Measurements from ENCODE around the gene SELENBP1.

SELENBP1 gene

DNA sequence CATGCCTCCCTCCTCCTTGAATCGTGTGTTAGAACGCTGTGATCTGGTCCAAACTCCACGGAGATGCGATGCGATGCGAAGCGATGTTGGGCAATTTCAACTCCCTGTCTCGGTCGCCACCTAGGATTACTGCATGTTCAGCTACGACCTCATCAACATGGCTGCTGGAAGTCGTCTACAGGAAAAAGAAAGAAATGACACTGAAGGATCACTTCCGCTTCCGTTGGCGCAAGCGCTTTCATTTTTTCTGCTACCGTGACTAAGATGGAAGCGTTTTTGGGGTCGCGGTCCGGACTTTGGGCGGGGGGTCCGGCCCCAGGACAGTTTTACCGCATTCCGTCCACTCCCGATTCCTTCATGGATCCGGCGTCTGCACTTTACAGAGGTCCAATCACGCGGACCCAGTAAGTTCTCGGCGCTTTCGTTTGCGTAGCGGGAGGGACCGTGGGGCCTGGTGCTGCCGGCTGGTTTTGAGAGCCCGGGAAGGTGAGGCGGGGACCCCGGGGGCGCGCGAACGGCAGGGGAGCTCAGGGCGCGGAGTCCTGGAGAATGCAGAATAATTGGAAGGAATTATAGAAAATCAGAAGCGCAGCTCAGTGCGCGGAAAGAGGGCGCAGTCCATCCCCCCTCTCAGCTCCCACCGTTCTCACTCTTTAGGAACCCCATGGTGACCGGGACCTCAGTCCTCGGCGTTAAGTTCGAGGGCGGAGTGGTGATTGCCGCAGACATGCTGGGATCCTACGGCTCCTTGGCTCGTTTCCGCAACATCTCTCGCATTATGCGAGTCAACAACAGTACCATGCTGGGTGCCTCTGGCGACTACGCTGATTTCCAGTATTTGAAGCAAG is 27.0 kb upstream of the SELENBP1 start, which contains the start of gene PSMB4:
PSMB4 (plus strand) TSS at position 250 of the 848 bp plus-strand sequence; CDS start at position 265, 15 bp downstream.
- no peak for TF ChIP-seq GATA3 (IDR thresholded peaks at IDR 0.05; ENCODE audit: low read depth, low read length)
- TF ChIP-seq GATA2 (IDR thresholded peaks at IDR 0.05; ENCODE audit: low read depth, low read length): no peak

DNA sequence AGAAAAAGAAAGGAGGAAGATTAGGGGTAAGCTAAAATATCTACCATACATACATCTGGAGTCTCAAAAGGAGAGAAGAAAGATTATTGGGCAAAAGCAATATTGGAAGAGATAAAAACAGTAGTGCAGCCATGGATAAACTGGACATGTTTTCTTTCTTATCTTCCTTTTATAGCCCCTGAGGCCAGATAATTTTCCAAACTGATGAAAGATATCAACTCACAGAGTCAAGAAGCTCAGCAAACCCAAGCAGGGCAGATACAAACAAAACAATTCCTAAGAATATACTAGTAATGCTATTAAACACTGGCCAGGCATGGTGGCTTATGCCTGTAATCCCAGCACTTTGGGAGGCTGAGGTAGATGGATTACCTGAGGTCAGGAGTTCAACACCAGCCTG is 21.1 kb upstream of the SELENBP1 start:
- no peak for TF ChIP-seq GATA3 (IDR thresholded peaks at IDR 0.05; ENCODE audit: low read depth, low read length)
- no peak for TF ChIP-seq GATA2 (IDR thresholded peaks at IDR 0.05; ENCODE audit: low read depth, low read length)

DNA sequence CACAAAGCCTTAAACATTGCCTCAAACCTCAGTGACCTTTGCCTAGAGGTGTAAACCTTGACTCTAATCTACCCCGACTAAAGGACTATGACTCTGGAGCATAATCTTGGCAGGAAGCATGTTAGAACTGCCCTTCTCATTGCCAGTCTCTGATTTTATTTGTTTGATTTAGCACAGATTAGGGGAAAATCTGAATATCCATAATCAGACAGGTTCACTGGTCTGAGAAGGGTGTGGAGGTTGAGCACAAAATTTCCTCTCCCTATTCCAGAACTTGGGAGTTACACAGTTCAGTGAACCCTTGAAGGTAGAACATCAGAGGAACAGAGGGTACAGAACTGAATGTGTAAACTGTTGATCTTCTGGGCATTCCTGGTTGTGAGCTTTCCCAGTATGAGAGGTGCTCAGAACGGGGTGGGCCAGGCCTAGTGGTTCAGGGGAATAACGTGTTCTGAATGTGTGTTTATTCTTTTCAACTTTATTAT is 18.6 kb upstream of the SELENBP1 start:
- no peak for TF ChIP-seq GATA3 (IDR thresholded peaks at IDR 0.05; ENCODE audit: low read depth, low read length)
- TF ChIP-seq GATA2 (IDR thresholded peaks at IDR 0.05; ENCODE audit: low read depth, low read length): no peak

DNA sequence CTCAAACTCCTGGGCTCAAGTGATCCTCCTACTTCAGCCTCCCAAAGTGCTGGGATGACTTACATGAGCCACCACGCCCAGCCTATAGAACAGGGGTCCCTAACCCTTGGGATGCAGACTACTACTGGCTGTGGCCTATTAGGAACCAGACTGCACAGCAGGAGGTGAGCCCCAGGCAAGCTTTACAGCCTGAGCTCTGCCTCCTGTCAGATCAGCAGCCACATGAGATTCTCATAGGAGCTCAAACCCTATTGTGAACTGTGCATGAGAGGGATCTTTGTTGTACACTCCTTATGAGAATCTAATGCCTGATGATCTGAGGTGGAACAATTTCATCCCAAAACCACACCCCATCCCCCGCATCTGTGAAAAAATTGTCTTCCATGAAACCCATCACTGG is 13.5 kb upstream of the SELENBP1 start:
- TF ChIP-seq GATA2 (IDR thresholded peaks at IDR 0.05; ENCODE audit: low read depth, low read length) (no peak), GATA3 (IDR thresholded peaks at IDR 0.05; ENCODE audit: low read depth, low read length) (no peak)

DNA sequence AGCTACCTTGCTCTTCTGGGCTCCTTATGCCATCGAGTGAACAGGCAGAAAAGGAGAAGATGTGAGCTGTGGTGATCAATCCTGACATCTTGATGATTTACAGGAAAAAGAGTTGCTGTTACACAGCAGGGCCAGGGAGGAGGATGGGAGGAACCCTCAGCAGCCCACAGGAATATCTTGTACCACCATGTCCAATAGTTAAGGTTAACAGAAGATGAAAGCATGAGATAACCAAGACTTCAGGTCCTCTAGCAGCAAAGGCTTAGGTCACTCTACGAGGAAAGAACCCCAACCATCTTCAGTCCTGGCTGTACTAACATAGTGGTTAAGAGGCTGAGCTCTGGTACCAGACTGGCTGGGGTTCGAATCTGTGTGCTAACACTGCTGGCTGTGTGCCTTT is 12.1 kb upstream of the SELENBP1 start:
- TF ChIP-seq GATA2 (IDR thresholded peaks at IDR 0.05; ENCODE audit: low read depth, low read length) (no peak; the same call in 1 of the 2 replicates), GATA3 (IDR thresholded peaks at IDR 0.05; ENCODE audit: low read depth, low read length) (no peak)

DNA sequence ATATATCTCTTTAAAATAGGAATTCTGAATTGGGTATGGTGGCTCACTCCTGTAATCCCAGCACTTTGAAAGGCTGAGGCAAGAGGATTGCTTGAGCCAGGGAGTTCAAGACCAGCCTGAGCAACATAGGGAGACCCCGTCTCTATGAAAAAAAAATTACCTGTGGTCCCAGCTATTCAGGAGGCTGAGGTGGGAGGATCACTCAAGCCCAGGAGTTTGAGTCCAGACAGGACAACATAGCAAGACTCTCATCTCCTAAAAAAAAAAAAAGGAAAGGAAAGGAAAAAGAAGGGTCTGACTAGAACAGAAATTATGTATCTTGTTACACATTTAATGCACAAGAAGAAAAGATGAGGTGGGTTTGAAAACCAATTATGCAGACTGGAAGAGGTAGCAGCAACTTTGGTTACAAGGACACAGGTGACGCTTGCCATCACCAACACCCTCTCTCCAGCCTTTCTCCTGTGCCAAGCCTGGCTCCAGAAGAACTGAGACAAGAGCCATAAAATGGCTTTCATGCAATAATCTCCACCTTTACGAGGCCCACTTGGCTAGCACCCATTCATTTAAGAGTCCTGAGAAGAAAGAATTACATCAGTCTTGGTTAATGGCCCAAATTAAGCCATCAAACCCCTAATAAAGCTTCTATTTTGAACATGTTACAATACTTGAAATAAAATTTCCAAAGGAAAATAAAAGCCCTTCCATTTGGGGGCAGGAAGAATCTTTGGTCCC is 4.8 kb upstream of the SELENBP1 start:
- no peak for TF ChIP-seq GATA3 (IDR thresholded peaks at IDR 0.05; ENCODE audit: low read depth, low read length)
- TF ChIP-seq GATA2 (IDR thresholded peaks at IDR 0.05; ENCODE audit: low read depth, low read length): no peak

DNA sequence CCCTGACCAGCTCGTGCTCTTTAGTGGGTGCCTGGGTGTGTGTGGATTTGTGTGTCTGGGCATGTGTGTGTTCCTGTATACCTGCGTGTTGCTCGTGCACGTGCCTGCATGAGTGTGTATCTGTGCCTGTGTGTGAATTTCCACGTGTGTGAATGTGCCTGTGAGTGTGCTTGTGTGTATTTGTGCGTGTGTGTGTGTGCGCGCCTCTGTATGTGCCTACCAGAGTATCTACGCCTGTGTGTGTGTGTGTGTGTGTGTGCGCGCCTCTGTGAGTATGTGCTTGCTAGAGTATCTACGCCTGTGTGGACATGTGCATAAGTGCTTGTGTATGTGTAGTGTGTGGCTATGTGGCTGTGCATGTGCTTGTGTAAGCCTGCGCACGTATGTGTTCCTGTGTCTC is 691 bp upstream of the SELENBP1 start:
- TF ChIP-seq GATA3 (IDR thresholded peaks at IDR 0.05; ENCODE audit: low read depth, low read length) (no peak), GATA2 (IDR thresholded peaks at IDR 0.05; ENCODE audit: low read depth, low read length) (no peak)

DNA sequence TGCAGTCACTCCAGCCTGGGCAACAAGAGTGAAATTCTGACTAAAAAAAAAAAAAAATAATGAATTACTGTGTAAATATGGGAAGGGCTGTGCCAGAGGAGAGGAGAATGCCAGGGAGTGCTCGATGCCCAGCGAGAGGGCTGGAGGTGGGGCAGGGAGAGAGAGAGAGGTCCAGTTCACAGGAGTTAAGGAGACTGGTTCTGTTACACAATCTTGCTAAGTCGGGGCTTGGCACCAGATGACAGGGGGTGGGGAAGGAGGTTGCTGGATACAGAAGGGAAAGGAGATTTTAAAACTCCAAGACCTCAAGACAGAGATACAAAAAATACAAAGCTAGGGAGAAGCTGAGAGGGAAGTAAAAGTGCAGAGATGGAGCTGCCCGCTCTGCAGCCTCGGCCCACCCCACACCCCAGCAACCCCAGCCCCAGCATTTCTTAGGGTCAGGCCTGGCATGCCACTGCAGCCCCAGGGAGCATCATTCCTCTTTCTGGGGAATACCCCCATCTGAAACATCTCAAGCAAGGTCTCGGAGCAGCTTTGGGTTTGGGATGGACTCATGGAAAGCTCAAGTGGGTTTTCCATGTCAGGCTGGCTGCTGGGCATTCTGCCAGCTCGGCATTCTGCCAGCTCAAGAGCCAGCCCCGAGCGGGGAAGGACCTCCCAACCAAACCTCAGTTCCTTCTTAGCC is 991 bp downstream of the SELENBP1 start:
- TF ChIP-seq GATA3 (IDR thresholded peaks at IDR 0.05; ENCODE audit: low read depth, low read length) (no peak), GATA2 (IDR thresholded peaks at IDR 0.05; ENCODE audit: low read depth, low read length) (no peak)

DNA sequence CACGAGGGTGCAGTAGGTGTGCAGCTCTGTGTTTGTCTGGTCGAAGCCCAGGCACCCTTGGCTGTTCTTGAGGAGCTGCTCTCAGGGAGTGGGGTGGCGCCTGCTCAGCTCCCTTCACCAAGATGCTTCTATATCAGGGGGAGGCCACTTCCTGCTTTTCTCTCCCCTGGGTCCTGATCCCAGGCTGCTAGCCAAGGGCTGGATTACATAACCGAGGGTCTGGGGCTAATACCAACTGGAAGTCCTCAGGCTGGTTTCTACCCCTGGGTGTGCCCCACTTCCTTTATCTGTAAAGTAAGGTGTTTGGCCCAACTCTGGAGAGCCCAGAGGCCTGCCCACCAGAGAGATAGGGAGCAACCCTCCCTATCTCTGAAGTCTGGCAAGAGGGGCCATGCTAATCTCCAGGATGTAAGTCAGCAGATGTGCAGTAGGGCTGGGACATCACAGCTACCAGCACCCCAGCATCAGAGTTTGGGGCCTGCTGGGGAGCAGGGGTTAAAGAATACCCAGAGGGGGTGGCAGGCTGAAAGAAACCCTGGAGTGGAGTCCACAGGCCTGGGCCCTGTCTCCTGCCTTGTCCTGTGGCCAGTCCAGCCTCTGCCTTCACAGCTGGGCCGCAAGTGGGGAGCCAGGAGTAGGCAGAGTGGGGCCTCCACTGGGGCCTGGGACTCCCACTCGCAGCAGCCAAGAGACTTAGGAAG is 2.1 kb downstream of the SELENBP1 start:
- no peak for TF ChIP-seq GATA3 (IDR thresholded peaks at IDR 0.05; ENCODE audit: low read depth, low read length)
- TF ChIP-seq GATA2 (IDR thresholded peaks at IDR 0.05; ENCODE audit: low read depth, low read length): no peak

DNA sequence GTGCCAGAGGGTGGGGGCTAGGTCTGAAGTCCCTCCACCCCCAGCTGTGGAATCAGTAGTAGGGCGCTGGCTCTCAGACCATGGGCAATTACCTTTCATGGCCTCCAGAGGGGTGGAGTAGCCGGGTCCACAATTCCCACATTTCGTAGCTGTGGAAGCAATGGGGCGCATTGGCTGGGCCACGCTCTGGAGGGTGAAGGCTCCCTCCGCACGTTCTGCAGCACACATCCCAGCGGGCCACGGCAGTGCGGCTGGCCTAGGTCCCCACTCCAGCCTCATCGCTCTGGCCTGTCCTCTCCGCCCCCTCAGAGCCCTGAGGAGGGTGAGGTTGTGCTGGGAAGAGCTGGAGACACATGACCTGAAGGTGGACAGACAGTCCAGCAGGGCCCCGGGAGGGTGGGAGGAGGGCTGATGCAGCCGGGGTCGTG is 2.9 kb downstream of the SELENBP1 start:
- TF ChIP-seq GATA3 (IDR thresholded peaks at IDR 0.05; ENCODE audit: low read depth, low read length) (no peak), GATA2 (IDR thresholded peaks at IDR 0.05; ENCODE audit: low read depth, low read length) (no peak)

DNA sequence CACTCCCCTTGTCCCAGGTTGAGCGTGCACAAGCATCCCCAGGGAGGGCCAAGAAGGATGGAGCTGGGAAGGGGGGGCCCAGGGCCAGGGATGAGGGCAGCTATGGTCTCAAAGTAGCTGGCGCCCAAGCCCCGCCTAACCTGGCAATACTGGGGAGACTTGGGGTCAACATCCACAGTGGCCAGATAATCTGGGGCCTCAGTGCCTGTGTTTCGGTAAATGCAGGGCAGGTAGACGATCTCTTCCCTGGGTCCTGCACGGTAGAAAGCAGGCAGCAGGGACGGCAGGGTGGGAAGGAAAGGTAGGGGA is 3.2 kb downstream of the SELENBP1 start:
- TF ChIP-seq GATA2 (IDR thresholded peaks at IDR 0.05; ENCODE audit: low read depth, low read length): no peak
- TF ChIP-seq GATA3 (IDR thresholded peaks at IDR 0.05; ENCODE audit: low read depth, low read length): no peak

DNA sequence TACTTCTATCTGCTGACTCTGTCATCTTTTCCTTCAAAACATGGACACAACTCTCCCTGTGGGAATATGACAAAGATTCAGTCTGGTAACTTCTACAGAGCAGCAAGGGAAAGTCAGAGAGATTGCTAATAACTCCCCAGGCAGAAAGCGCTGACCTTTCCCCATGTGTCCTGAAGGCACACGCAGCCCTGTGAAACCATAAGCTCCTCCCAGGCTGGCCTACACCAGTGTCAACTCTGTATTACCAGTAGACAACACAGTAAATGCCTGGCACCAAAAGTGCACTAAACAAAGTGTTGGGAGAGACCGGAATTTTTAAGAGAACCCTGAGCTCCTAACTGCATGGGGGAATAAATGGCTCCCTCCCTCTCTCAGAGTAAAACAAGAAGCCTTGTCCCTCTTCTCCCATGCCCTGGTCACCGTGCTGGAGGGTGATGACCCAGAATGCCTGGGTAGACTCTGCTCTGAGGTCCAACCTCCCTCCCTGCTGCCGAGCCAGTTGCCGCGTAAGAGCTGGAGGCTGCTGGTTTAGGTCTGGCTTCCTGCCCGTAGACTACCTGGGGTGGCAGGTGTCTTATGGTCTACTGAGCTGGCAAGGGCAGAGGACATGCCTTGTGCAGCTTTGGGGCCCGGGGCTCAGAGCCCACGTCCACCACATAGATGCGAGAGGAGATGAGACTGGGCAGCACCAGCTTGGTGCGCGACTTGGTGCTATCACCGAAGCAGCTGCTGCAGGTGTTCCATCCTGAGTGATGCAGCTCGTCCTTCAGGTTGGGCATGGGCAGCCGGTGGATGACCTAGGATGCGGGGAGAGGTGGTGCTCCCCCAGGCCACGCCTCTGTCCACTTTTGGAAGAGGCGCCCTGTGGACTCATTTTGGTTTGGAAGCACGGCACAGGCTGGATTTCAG is 3.9 kb downstream of the SELENBP1 start:
- no peak for TF ChIP-seq GATA2 (IDR thresholded peaks at IDR 0.05; ENCODE audit: low read depth, low read length)
- no peak for TF ChIP-seq GATA3 (IDR thresholded peaks at IDR 0.05; ENCODE audit: low read depth, low read length)

Measured in SH-SY5Y (cell line).